ENCODE data around the gene GIMAP5.

The GIMAP5 gene

GRCh38 chr7:150737265-150738055 lies at the start of gene GIMAP5:
Gene GIMAP5, plus strand, starts transcription at chr7:150737418. Its CDS starts 3,467 bp downstream, at chr7:150740885.
- no peak for DNase-seq (ENCODE audit: low read depth in 2 of 3, low spot score in 1 of 3)

DNA sequence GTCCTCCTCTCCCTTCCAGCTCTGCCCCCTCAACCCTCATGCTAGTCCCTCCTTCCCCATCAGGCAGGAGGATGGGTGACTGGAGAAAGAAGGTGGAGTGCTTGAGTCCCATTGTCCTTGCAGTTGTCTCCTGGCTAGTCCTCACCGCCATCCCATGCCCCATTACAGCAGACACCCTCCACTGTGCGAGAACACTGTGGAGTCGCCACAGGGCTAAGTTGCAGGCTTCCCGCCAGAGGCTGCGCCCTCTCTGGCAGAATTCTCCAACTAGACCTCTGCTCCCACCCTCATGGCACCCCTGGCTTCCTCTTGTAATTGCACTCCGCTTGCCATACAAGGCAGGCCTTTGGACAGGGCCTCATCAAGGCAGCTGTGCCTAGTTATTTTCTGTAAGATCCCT lies 48.6 kb upstream of the GIMAP5 start:
- DNase-seq (ENCODE audit: low read depth in 2 of 3, low spot score in 1 of 3), result no peak

DNA sequence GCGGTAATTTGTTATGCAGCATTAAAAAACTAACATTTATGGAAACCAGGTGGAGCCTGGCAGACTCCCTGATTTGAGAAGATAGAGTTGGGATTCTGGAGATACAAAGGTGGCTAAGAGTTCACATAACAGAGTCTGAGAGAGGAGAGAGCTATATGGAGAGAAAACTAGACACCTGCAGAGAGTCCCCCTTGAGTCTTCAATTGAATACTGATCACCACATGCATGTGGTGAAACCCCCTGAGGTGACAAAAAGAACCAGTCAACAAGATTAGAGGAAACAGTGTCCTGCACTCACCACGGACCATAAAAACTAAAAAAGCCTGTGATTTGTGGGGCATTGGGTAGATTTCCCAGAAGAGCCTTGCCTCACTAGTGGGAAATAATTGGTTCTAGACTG lies 41.6 kb upstream of the GIMAP5 start:
- DNase-seq (ENCODE audit: low read depth in 2 of 3, low spot score in 1 of 3), result no peak

GRCh38 chr7:150703209-150703608 lies 34.0 kb upstream of the GIMAP5 start:
- DNase-seq (ENCODE audit: low read depth in 2 of 3, low spot score in 1 of 3), result no peak

DNA sequence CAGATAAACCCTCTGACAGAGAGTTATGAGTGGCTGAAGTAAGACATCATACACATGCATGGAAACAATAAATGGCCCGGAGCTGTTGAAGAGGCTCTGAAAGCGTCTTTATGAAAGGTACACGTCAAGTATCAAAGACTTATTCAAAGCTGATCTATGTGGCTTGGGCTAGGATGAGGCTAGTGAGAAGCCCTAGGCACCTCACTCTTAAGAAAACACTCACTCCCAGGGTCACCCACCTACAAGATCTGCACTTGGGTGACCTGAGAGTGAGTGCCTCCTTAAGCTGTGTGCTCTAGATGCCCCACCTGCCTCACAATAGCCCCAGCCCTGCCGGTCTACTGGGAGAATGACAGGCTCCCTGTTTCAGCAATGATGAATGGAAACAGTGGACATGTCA lies 21.9 kb upstream of the GIMAP5 start:
- no peak for DNase-seq (ENCODE audit: low read depth in 2 of 3, low spot score in 1 of 3)

DNA sequence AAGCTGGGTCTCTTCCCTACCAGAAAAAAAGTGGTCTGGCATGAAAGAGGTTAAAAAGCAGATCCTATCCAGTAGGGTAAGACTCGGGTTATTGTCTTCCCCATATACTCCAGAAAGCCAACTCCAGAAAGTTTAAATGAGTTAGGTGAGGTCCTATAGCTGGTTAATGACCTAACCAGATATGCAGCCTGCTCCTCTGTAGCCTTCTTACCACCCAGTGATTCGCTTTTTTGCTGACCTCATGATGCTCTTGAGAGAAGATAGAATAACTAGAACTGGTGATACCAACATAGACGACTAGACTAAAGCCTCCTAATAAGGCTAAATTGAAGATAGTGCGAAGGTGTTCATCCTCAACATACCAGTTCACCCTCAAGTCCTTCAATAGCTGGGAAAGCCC lies 21.5 kb upstream of the GIMAP5 start:
- no peak for DNase-seq (ENCODE audit: low read depth in 2 of 3, low spot score in 1 of 3)

- DNase-seq (ENCODE audit: low read depth in 2 of 3, low spot score in 1 of 3), result no peak
These were observed 20.9 kb upstream of the GIMAP5 start, which contains the start of gene GIMAP1 for GRCh38 chr7:150716368-150716767. Gene GIMAP1, plus strand, starts transcription at chr7:150716613. Its CDS starts 2,435 bp downstream, at chr7:150719048.

- DNase-seq (ENCODE audit: low read depth in 2 of 3, low spot score in 1 of 3), result no peak
These were observed 20.3 kb upstream of the GIMAP5 start for GRCh38 chr7:150716939-150717338.

DNA sequence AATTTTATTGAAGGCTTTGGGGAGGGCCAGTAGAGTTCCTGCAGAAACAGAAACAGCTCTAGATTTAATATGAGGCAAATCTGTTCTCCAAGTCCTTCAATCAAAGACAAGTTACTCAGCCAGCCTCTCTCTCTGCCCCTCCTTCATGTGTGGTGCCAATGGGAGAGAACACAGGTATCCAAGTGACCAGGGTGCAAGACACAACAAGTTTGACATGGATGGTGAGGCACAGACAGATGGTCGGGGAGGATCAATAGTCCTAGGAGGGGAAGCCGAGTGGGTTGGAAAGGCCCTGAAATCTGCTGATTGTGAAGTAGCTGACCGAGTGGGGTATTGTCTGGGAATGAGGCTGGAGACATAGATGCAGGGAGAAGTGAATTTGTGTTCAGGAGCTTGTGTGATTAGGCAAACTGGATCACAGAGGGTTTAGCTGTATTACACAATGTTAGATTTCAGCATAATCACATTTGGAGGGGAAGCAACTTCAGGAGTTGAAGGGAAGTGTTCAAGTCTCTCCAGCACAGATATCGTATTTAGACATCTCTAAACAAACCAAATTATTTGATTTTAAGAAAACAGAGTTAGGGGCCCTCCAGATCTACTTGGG lies 19.3 kb upstream of the GIMAP5 start:
- DNase-seq (ENCODE audit: low read depth in 2 of 3, low spot score in 1 of 3), result no peak

- DNase-seq (ENCODE audit: low read depth in 2 of 3, low spot score in 1 of 3), result no peak
These were observed 17.8 kb upstream of the GIMAP5 start for GRCh38 chr7:150719436-150719835.

GRCh38 chr7:150719960-150720891 lies 17.0 kb upstream of the GIMAP5 start:
- no peak for DNase-seq (ENCODE audit: low read depth in 2 of 3, low spot score in 1 of 3)

GRCh38 chr7:150721970-150722373 lies 15.2 kb upstream of the GIMAP5 start:
- no peak for DNase-seq (ENCODE audit: low read depth in 2 of 3, low spot score in 1 of 3)

DNA sequence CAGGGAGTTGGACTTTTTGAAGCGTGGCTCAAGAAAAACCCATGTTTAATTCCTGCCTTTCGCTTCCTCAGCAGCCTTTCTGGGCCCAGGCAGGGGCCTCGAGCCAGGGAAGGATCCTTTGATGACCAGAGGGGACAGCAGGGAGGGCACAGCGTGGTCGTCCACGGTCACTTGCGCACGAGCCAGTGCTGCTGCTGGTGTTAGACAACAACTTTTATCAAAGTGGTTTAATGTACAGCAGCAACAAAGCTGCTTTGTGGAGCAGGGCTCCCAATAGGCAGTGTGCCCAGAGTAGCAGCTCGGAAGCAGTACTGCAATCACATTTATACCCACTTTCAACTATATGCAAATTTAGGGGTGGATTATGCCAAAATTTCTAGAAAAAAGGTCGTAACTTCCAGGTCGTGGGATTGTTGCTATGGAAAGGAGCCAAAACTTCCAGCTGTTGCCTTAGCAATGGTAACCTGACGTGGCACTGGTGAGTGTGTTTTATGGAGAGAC lies 14.7 kb upstream of the GIMAP5 start:
- DNase-seq (ENCODE audit: low read depth in 2 of 3, low spot score in 1 of 3), result no peak

DNA sequence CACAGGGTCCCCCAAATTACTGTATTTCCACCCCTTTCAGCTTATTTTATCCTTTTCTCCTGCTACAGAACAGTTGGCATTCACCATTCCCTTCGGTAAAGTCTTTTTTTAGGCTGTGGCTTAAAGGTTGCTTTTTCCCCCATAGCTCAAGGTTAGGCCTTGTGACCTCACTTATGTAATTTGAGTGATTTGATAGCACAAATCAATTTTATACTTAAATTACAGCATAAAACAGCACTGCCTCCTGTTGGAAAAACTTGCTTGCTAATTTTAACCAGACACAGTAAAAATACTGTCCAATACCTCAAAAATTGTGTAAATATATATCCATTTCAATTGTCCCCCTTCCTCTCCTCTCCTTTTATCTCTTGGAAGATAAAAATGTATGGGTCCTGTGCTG lies 13.8 kb upstream of the GIMAP5 start:
- DNase-seq (ENCODE audit: low read depth in 2 of 3, low spot score in 1 of 3), result no peak

GRCh38 chr7:150727381-150727780 lies 9.8 kb upstream of the GIMAP5 start:
- no peak for DNase-seq (ENCODE audit: low read depth in 2 of 3, low spot score in 1 of 3)

DNA sequence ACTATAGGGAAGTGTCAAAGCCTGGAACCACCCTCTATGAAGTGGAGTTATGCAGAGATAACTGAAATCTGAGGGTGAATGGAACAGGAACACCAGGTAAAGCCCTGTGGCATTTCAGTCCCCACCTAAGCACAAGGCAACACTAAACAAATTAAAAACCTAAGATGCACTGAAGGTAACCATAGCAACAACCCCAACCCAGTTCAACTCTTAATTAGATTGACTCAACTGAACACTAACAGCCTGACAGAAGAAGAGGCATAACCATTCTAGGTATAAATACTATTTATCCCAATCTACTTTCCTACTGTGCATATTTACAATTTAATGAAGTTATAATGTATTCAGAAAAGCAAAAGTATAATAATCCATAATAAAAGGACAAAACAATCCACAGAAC lies 9.2 kb upstream of the GIMAP5 start:
- no peak for DNase-seq (ENCODE audit: low read depth in 2 of 3, low spot score in 1 of 3)

DNA sequence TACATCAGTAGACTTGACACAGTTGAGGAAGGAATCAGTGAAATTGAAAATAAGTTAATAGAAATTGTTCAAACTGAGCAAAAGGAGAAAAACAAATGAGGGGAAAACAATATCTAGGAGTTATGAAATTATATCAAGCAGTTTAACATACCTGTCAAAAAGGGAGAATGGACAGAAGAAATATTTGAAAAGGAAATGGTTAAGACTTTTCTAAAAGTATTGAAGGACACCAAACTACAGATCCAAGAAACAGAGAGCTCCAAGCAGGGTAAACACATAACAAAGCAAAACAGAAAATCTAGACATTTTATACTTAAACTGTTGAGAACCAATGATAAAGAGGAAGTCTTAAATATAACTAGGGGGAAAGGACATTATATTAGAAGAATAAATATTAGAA lies 8.6 kb upstream of the GIMAP5 start:
- no peak for DNase-seq (ENCODE audit: low read depth in 2 of 3, low spot score in 1 of 3)

DNA sequence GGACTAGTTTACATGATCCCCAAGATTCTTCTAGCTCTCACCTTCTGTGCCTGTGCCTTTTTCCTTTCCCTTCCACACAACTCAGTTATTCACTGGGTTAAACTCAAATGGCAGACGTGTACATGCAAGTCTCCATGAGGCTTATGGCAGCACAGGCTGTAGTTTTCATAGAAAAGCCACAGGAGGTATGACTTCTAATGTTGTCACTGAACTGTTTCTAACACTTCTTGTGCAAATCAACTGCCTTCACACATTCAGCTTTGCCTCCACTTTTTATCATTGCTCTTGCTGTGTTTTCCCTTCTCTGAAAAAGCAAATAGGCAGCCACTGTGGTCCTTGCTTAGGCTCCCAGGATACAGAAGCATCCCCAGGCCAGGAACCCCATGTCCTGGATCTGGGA lies 5.3 kb upstream of the GIMAP5 start:
- DNase-seq (ENCODE audit: low read depth in 2 of 3, low spot score in 1 of 3), result no peak

GRCh38 chr7:150732786-150733481 lies 4.3 kb upstream of the GIMAP5 start:
- no peak for DNase-seq (ENCODE audit: low read depth in 2 of 3, low spot score in 1 of 3)

- no peak for DNase-seq (ENCODE audit: low read depth in 2 of 3, low spot score in 1 of 3)
These were observed 3.6 kb upstream of the GIMAP5 start for GRCh38 chr7:150733482-150734095.
